ENCODE data around the gene TP53AIP1. TPM values are rescaled to one million over a fixed set of nuclear protein-coding genes. Genes with fewer than 3 reads are reported as not detected.

Gene TP53AIP1
- total RNA-seq, 1 experiment from 2014 or later, result not detected

GRCh38 chr11:128938156-128938885 lies 4.3 kb downstream of the TP53AIP1 start:
- 0 out of 7 replicates have a peak, but pooled peaks cover 0 to 3% (median 0%) of the 10 kb centered on the region in 3 experiments for H3K36me3 Mint-ChIP-seq (ENCODE audit: insufficient read depth in 1 of 3, low read depth in 3 of 3)
- H3K4me3 Mint-ChIP-seq, result no peak overlapping the region
- H3K27ac Mint-ChIP-seq, result peak overlapping the region in 1 of 3 experiments; percentile 32; a peak in 2 of 7 replicates
- Histone ChIP-seq H4K91ac (ENCODE audit: insufficient read length, low read depth, low read length) (no peak overlapping the region), H3K56ac (ENCODE audit: insufficient read length, low read depth, low read length) (no peak overlapping the region), H3K79me2 (ENCODE audit: insufficient read depth, low read length) (no peaks in the 10 kb centered on the region), H2BK12ac (ENCODE audit: insufficient read length, low read depth, low read length) (no peak overlapping the region), H3K27ac (ENCODE audit: insufficient read length, low read depth, low read length) (no peak overlapping the region), H2AK5ac (ENCODE audit: insufficient read length, low read length) (no peak overlapping the region), H2BK20ac (ENCODE audit: low read depth, low read length, poor library complexity, severe bottlenecking) (no peak overlapping the region), H3K4me2 (ENCODE audit: insufficient read depth, insufficient read length, low read length) (no peak overlapping the region), H3K4me1 (ENCODE audit: insufficient read depth, low read length) (no peaks in the 10 kb centered on the region; the same call in 1 of the 2 replicates), H3K9me3 (ENCODE audit: control insufficient read depth, low read depth, low read length) (no peaks in the 10 kb centered on the region), H3T11ph (ENCODE audit: low read length) (no peak overlapping the region), H4K20me1 (ENCODE audit: control insufficient read depth, insufficient read depth, insufficient read length) (no peaks in the 10 kb centered on the region), H3K18ac (ENCODE audit: insufficient read length, low read depth, low read length) (peak overlapping the region; percentile 59), H3K79me1 (ENCODE audit: insufficient read depth, low read depth, low read length, poor library complexity, severe bottlenecking) (no peaks in the 10 kb centered on the region), H3K4ac (ENCODE audit: low read depth, low read length) (no peak overlapping the region), H3K23ac (ENCODE audit: insufficient read length, low read depth, low read length) (no peak overlapping the region), H4K5ac (ENCODE audit: insufficient read length, low read depth, low read length) (no peak overlapping the region), H2BK15ac (ENCODE audit: low read depth, low read length) (no peak overlapping the region), H3K14ac (ENCODE audit: insufficient read depth, low read length) (peak overlapping the region; percentile 68; the same call in 1 of the 2 replicates), H3K23me2 (ENCODE audit: insufficient read length, low read depth, low read length, poor library complexity, severe bottlenecking) (no peaks in the 10 kb centered on the region), H2AFZ (ENCODE audit: low read length) (no peak overlapping the region), H3K27me3 (ENCODE audit: insufficient read depth, low read length) (peaks cover 2% of the 10 kb centered on the region; the same call in 1 of the 2 replicates), H2BK5ac (ENCODE audit: insufficient read length, low read length) (no peak overlapping the region), H3K9ac (ENCODE audit: extremely low read depth, insufficient read length, low read length) (no peak overlapping the region), H4K8ac (replicated peaks; ENCODE audit: insufficient read length, low read depth, low read length) (no peak overlapping the region), H2BK120ac (ENCODE audit: low read depth, low read length, poor library complexity, severe bottlenecking) (no peak overlapping the region)
- peaks cover 0 to 3% of the 10 kb centered on the region in 2 experiments; a peak in 2 of 5 replicates for H3K9me3 Mint-ChIP-seq
- DNase-seq, result no peak
- H3K4me1 Mint-ChIP-seq, result peaks cover 24 to 31% of the 10 kb centered on the region in 2 experiments
- WGBS (ENCODE audit: extremely low coverage, insufficient read length, low lambda C conversion rate), result no CpG with 5 or more reads among the region's 16 CpGs
- peaks cover 45% of the 10 kb centered on the region for H3K27me3 Mint-ChIP-seq (ENCODE audit: low read depth)
- no peak for TF ChIP-seq CTCF (conservative IDR thresholded peaks at IDR 0.05)
